Smooth muscle cell (in vitro differentiated cells): ENCODE results near the gene VASN. TPM values are rescaled to one million over a fixed set of nuclear protein-coding genes. Genes with fewer than 3 reads are reported as not detected.
A peak's percentile ranks its signal among the peaks of the same experiment; 100 is the strongest.

Experiments used
- DNase-seq: peaks from one replicate; lab custom pipeline; 2025; ENCODE audit not compliant: unreplicated experiment; lab: John Stamatoyannopoulos, UW
- H2AFZ ChIP-seq: fragments of 200-600 bp; sonication (generic); 2 replicates; pipeline ENCODE4 v1.6.0; 2016; ENCODE audit warnings: antibody characterized with exemption, low read depth, mild to moderate bottlenecking
- H3F3A ChIP-seq: fragments of 200-600 bp; sonication (generic); 2 replicates; pipeline ENCODE4 v1.6.0; 2017; ENCODE audit warnings: antibody characterized with exemption, low read depth
- H3K27ac ChIP-seq: fragments of 200-600 bp; sonication (generic); 2 replicates; pipeline ENCODE4 v1.5.1; 2016; ENCODE audit warnings: low read depth, mild to moderate bottlenecking
- H3K27me3 ChIP-seq: fragments of 200-600 bp; sonication (generic); 2 replicates; pipeline ENCODE4 v1.6.1; 2016; ENCODE audit warnings: low read depth, mild to moderate bottlenecking
- H3K36me3 ChIP-seq: fragments of 200-600 bp; sonication (generic); 2 replicates; pipeline ENCODE4 v1.5.1; 2016; ENCODE audit warnings: low read depth
- H3K4me1 ChIP-seq: fragments of 200-600 bp; sonication (generic); 2 replicates; pipeline ENCODE4 v1.5.1; 2016; ENCODE audit warnings: low read depth
- H3K4me2 ChIP-seq: fragments of 200-600 bp; sonication (generic); 2 replicates; pipeline ENCODE4 v1.6.0; 2016; ENCODE audit warnings: mild to moderate bottlenecking
- H3K4me3 ChIP-seq: fragments of 200-600 bp; sonication (generic); 2 replicates; pipeline ENCODE4 v1.5.1; 2016; ENCODE audit warnings: mild to moderate bottlenecking
- H3K79me2 ChIP-seq: fragments of 200-600 bp; sonication (generic); 2 replicates; pipeline ENCODE4 v1.6.0; 2016; ENCODE audit warnings: low read depth, mild to moderate bottlenecking
- H3K9ac ChIP-seq: fragments of 200-600 bp; sonication (generic); 2 replicates; pipeline ENCODE4 v1.6.0; 2016; ENCODE audit warnings: low read depth
- H3K9me3 ChIP-seq: fragments of 200-600 bp; sonication (generic); replicated peaks from 2 replicates; pipeline ENCODE4 v1.5.1; 2016; ENCODE audit warnings: low read depth
- H4K20me1 ChIP-seq: fragments of 200-600 bp; sonication (generic); 2 replicates; pipeline ENCODE4 v1.6.0; 2016; ENCODE audit warnings: low read depth
- CTCF ChIP-seq: fragments of 200-600 bp; sonication (generic); IDR thresholded peaks from 2 replicates; pipeline ENCODE4 v1.5.1; 2017; ENCODE audit warnings: borderline replicate concordance, mild to moderate bottlenecking, antibody characterized with exemption; ENCODE audit not compliant: insufficient read depth, poor library complexity, severe bottlenecking
- WGBS: methylation state at CpG from one replicate; pipeline ENCODE4 v1.1.7; 2016; ENCODE audit warnings: low lambda C conversion rate; 5-methylcytosine and 5-hydroxymethylcytosine counted together
- polyA plus RNA-seq: library from polyadenylated mRNA; unstranded; fragments of >200 nt; fragmentation: Nextera tagmentation; extraction: Ambion mirVana; gene quantifications from 2 replicates; pipeline ENCODE4 v1.2.1, GENCODE V29; 2016
- total RNA-seq: library from RNA; depleted of rRNA; stranded (reverse); fragments of >200 nt; gene quantifications from 2 replicates; pipeline ENCODE4 v1.2.3, GENCODE V29; 2014

VASN gene
- total and polyA plus RNA-seq, 2 experiments from 2014 or later, result 30.0 to 150 TPM

- Histone ChIP-seq H3K4me2 (no peak overlapping the region), H3K79me2 (no peaks in the 10 kb centered on the region), H3F3A (no peaks in the 10 kb centered on the region), H3K4me1 (no peaks in the 10 kb centered on the region), H3K27me3 (no peaks in the 10 kb centered on the region), H3K4me3 (no peak overlapping the region), H2AFZ (no peak overlapping the region), H3K9ac (no peak overlapping the region), H3K9me3 (no peaks in the 10 kb centered on the region), H4K20me1 (no peaks in the 10 kb centered on the region), H3K27ac (no peak overlapping the region), H3K36me3 (no peaks in the 10 kb centered on the region)
- TF ChIP-seq CTCF, result no peak
- no peak for DNase-seq
- WGBS, result 96% methylated on average over 19 of the region's 19 CpGs
These were observed 13.4 kb upstream of the VASN start for GRCh38 chr16:4358236-4358635.

- peak; percentile 98 for TF ChIP-seq CTCF
- no peaks in the 10 kb centered on the region for H4K20me1 ChIP-seq
- H2AFZ ChIP-seq, result no peak overlapping the region
- H3K4me2 ChIP-seq, result no peak overlapping the region
- 42% methylated on average over 18 of the region's 19 CpGs for WGBS
- H3K4me3 ChIP-seq, result no peak overlapping the region
- no peaks in the 10 kb centered on the region for H3K79me2 ChIP-seq
- no peaks in the 10 kb centered on the region for H3K27me3 ChIP-seq
- H3K9ac ChIP-seq, result no peak overlapping the region
- peak; percentile 47 for DNase-seq
- no peaks in the 10 kb centered on the region for H3K36me3 ChIP-seq
- no peaks in the 10 kb centered on the region for H3K9me3 ChIP-seq
- H3F3A ChIP-seq, result no peaks in the 10 kb centered on the region
- no peaks in the 10 kb centered on the region for H3K4me1 ChIP-seq
- H3K27ac ChIP-seq, result no peak overlapping the region
These were observed 12.7 kb upstream of the VASN start for GRCh38 chr16:4358831-4359561.

- Histone ChIP-seq H3K9ac (no peak overlapping the region), H3K27ac (no peak overlapping the region), H3F3A (no peaks in the 10 kb centered on the region), H2AFZ (no peak overlapping the region), H3K27me3 (no peaks in the 10 kb centered on the region), H3K36me3 (no peaks in the 10 kb centered on the region), H3K79me2 (no peaks in the 10 kb centered on the region), H3K4me3 (no peak overlapping the region), H3K4me1 (no peaks in the 10 kb centered on the region), H3K4me2 (no peak overlapping the region), H3K9me3 (no peaks in the 10 kb centered on the region), H4K20me1 (no peaks in the 10 kb centered on the region)
- no peak for DNase-seq
- WGBS, result 98% methylated on average over 3 of the region's 3 CpGs
- TF ChIP-seq CTCF, result no peak
These were observed 11.7 kb upstream of the VASN start for GRCh38 chr16:4359914-4360313.

- no peaks in the 10 kb centered on the region for H3F3A ChIP-seq
- no peak for DNase-seq
These were observed 11.1 kb upstream of the VASN start for GRCh38 chr16:4360538-4361021.

More at GRCh38 chr16:4360538-4361021, 11.1 kb upstream of the VASN start:
- Histone ChIP-seq H3K4me3 (no peak overlapping the region), H2AFZ (no peak overlapping the region), H3K36me3 (no peaks in the 10 kb centered on the region), H3K4me2 (no peak overlapping the region), H3K4me1 (no peaks in the 10 kb centered on the region), H3K9ac (no peak overlapping the region), H3K27ac (no peak overlapping the region), H3K79me2 (no peaks in the 10 kb centered on the region), H4K20me1 (no peaks in the 10 kb centered on the region), H3K27me3 (no peaks in the 10 kb centered on the region), H3K9me3 (no peaks in the 10 kb centered on the region)
- 83% methylated on average over 7 of the region's 11 CpGs for WGBS
- TF ChIP-seq CTCF, result no peak
